K562 treated with DMSO at 1 percent for 48 hours (cell line): Measurements from ENCODE around the gene B3GALT6. TPM values are rescaled to one million over a fixed set of nuclear protein-coding genes. Genes with fewer than 3 reads are reported as not detected.

Source experiments
- total RNA-seq: library from RNA; unstranded; fragments of 300-600 nt; gene quantifications from 2 replicates; pipeline ENCODE4 v1.2.3, GENCODE V29; 2022; ENCODE audit warnings: low replicate concordance; ENCODE audit errors: extremely low read depth

Gene B3GALT6
- total RNA-seq = not detected in 2 replicates

DNA sequence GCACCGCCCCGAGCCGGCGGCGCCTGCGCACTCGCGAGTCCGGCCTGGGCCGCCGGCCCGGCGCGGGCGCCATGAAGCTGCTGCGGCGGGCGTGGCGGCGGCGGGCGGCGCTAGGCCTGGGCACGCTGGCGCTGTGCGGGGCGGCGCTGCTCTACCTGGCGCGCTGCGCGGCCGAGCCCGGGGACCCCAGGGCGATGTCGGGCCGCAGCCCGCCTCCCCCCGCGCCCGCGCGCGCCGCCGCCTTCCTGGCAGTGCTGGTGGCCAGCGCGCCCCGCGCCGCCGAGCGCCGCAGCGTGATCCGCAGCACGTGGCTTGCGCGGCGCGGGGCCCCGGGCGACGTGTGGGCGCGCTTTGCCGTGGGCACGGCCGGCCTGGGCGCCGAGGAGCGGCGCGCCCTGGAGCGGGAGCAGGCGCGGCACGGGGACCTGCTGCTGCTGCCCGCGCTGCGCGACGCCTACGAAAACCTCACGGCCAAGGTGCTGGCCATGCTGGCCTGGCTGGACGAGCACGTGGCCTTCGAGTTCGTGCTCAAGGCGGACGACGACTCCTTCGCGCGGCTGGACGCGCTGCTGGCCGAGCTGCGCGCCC, at the start of gene B3GALT6:
B3GALT6 (plus strand) TSS at position 30 of the 588 bp plus-strand sequence; CDS start at position 72, 42 bp downstream.

DNA sequence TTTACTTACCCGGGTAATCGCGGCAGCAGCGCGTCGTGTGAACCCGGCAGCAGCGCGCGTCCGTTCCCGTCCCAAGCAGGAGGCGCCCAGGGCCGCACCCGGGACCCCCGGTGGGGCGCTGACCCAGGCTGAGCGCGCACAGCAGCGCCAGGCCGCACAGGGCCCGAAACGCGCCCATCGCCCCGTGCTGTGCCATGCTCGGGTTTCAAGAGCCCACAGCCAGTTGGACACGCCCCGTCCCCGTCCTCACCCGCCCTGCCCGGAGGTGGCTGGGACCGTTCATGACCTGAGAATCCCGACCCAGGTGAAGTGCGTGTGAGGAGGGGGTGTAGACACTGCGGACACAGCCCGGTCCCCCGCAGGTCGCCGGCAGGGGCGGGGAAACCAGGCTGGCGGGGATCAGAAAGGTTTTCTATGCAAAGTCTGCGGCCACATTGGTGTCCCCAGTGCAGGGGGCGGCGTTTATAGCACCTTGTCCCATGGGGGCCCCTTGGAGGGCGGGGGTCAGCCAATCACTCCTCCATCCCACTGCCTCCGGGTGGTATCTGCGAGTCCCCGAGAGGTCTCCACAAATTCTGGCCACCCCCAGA, 25.6 kb upstream of the B3GALT6 start, which contains the start of gene TNFRSF18:
TNFRSF18 (minus strand) TSS at position 217 of the 590 bp plus-strand sequence; CDS start at position 196, 21 bp downstream.

DNA sequence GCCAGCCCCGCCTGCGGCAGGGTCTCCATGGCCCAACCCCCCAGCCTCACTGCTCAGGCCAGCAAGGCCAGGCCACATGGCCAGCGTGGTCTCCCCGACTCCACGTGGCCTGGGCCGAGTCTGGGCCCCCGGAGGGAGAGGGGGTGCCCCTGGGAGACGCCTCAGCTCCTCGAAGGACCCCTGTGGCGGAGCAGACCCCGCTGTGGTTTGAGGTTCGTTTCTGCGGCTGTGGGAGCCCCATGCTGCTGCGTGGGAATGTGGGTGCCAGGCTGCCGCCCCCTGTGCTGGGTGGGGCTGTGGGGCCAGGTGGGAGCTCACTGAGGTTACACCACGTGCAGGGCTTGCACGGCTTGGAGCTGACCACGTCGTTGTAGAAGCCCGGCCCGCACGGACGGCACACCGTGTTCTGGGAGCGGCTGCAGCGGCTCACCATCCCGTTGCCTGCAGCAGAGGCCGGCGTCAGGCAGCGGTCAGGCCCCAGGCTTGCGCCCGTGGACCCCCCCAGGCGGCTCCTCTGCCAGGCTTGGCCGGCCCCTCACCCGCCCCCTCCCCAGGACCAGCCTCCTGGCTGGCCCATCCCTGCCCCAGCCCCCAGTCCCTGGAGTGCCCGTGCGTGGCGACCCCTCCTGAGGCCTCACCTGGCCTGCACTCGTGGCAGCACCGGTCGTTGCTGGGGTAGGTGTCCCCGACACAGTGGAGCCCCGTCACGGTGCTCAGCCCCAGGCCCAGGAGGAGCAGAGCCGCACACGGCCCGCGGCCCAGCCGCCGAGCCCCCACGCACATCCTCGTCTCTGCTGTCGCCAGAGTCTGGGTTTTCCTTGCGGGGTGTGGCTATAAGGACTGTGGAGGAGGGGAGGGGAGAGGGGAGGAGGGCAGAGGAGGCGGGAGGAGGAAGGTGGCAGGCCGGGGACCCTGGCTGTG, 18.4 kb upstream of the B3GALT6 start, which contains the start of gene TNFRSF4:
TNFRSF4 (minus strand) TSS at position 809 of the 921 bp plus-strand sequence; CDS start at position 783, 26 bp downstream.

DNA sequence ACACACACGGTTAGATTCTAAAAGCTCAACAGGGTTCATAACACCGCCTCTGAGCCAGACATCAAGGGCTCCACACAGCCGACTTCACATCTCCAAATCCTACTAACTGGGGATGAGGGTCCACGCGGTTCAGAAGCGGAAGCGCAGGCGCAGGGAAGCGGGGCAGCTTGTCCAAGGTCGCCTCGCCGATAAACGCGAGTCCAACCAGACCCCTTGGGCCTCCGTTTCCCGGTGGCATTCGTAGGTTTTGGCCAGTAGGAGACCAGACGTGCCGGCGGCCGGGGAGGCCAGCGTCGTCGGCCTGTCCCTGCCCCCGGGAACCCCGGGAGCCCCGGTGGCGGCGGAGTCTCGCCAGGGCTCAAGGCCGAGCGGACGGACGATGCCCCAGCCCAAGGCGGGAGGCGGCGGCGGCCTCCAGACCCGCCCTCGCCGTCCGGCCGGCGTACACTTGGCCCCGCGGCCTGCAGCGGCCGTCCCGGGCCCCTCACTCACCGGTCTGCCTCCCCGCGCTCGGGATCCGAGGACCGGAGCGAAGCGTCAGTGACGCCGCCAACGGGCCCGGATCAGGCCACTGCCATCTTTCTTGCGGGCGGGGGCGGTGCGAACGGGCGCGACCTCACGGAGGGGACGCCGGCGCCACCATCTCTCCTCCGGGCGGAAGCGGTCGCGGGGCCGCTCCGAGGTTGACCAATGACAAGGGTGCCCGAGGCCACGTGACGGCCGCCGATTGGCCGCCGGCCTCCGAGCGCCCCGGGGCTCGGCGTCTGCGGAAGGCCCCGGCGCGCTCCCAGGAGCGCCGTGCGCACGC, 433 bp upstream of the B3GALT6 start, which contains the start of gene SDF4:
SDF4 (minus strand) TSS at position 602 of the 808 bp plus-strand sequence. CDS start 3,229 bp downstream, outside the sequence.

DNA sequence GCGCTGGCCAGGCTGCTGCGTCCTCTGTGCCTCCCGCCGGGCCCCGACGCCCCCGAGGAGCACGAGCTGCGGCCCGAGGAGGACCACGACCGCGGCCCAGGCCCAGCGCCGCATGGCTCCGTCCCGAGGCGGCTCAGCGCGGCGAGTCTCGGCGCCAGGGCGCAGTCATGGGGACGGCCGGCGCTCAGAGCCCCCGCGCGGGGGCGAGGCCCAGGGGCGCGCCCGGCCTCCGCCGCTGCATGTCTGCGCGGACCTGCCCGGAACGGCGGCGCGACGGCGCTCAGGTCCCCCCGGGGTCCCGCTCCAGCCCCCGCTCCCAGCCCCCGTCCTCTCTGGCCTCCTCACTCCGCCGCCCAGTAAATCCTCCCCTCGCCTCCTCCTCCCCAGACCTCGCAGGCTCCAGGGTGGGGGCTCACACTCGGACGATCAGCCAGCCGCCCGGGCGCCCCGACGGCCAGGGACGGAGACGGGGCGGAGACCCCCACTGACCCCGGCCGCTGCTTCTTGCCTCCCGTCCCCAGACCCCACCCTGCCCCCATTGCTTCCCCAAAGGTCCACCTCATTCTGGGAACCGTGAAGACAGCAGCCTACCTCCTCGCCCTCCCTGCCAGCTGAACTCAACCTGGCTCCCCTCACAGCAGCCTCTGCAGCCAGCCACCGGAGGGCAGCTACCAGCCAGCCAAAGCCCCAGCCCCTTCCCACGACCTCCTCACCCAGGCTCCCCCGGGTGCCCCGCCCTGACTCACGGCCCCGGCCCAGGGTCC, 14.7 kb downstream of the B3GALT6 start, which contains the start of gene C1QTNF12:
C1QTNF12 (minus strand) TSS at position 146 of the 764 bp plus-strand sequence; CDS start at position 114, 32 bp downstream.

DNA sequence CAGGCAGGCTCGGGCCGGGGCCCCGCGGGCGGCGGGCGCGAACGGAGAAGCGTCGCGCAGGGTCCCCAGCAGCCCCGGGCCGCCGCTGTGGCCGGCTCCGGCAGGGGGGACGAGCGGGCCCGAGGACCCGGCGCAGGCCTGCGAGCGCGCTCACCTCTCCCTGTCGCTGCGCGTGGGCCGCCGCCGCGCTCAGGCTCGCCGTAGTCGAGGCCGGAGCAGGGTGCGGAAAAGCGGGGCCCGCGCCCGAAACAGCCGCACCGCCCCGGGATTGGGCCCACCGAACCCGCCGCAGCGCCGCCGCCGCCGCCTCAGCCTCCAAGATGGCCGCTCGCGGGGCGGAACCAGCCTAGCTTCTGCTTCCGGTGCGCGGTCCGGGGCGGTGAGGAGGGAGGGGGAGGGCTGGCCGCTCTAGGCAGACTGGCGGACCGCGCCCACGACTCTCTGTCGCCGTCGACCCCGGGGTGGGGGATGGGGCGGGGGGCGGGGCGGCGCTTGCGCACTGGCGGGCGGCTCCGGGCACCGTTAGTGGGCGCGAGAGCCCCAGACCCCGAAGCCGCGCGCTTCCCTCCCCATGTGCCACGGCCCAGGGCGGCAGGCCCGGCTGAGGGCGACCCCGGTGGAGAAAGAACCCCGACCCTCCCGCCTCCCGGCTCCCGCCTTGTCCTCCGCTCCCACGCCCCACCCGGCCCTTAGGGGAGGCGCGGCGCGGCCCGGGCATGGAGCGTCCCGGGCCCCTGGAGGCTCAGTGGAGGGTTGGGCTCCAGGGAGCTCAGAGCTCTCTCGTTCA, 41.7 kb downstream of the B3GALT6 start, which contains the start of gene UBE2J2:
UBE2J2 (minus strand) TSS at position 343 of the 787 bp plus-strand sequence. CDS start 5,862 bp downstream, outside the sequence.

Other genes with a start within 250 kb of the B3GALT6 start
- gene HES4, start 232.1 kb upstream of the B3GALT6 start, total RNA-seq = not detected in 2 replicates
- gene ISG15, start 218.7 kb upstream of the B3GALT6 start, total RNA-seq = not detected in 2 replicates
- 106 TPM in 1 of 2 replicates, not detected in the other for gene AGRN, start 212.1 kb upstream of the B3GALT6 start, total RNA-seq
- not detected in 2 replicates for gene RNF223, start 157.9 kb upstream of the B3GALT6 start, total RNA-seq
- gene C1orf159, start 116.1 kb upstream of the B3GALT6 start, total RNA-seq = not detected in 2 replicates
- gene TTLL10, start 58.4 kb upstream of the B3GALT6 start, total RNA-seq = not detected in 2 replicates
- not detected in 2 replicates for gene TNFRSF18, start 25.6 kb upstream of the B3GALT6 start, total RNA-seq
- not detected in 2 replicates for gene TNFRSF4, start 18.1 kb upstream of the B3GALT6 start, total RNA-seq
- not detected in 2 replicates for gene SDF4, start 236 bp upstream of the B3GALT6 start, total RNA-seq
- gene C1QTNF12, start 14.5 kb downstream of the B3GALT6 start, total RNA-seq = not detected in 2 replicates
- not detected in 2 replicates for gene UBE2J2, start 41.6 kb downstream of the B3GALT6 start, total RNA-seq
- gene SCNN1D, start 48.2 kb downstream of the B3GALT6 start, total RNA-seq = not detected in 2 replicates
- 171 TPM in 1 of 2 replicates, not detected in the other for gene ACAP3, start 75.7 kb downstream of the B3GALT6 start, total RNA-seq
- not detected in 2 replicates for gene PUSL1, start 76.4 kb downstream of the B3GALT6 start, total RNA-seq
- not detected in 2 replicates for gene INTS11, start 92.4 kb downstream of the B3GALT6 start, total RNA-seq
- not detected in 2 replicates for gene CPTP, start 92.6 kb downstream of the B3GALT6 start, total RNA-seq
- not detected in 2 replicates for gene TAS1R3, start 99.0 kb downstream of the B3GALT6 start, total RNA-seq
- gene DVL1, start 117.2 kb downstream of the B3GALT6 start, total RNA-seq = not detected in 2 replicates
- not detected in 2 replicates for gene MXRA8, start 126.3 kb downstream of the B3GALT6 start, total RNA-seq
- gene AURKAIP1, start 143.0 kb downstream of the B3GALT6 start, total RNA-seq = not detected in 2 replicates
- not detected in 2 replicates for gene CCNL2, start 167.1 kb downstream of the B3GALT6 start, total RNA-seq
- not detected in 2 replicates for gene MRPL20, start 175.1 kb downstream of the B3GALT6 start, total RNA-seq
- not detected in 2 replicates for gene ANKRD65, start 189.0 kb downstream of the B3GALT6 start, total RNA-seq
- not detected in 2 replicates for gene VWA1, start 203.5 kb downstream of the B3GALT6 start, total RNA-seq
- not detected in 2 replicates for gene ATAD3C, start 217.5 kb downstream of the B3GALT6 start, total RNA-seq
- gene ATAD3B, start 239.5 kb downstream of the B3GALT6 start, total RNA-seq = not detected in 2 replicates